HG02588 (cell line): ENCODE data around the gene UBE3B.

ENCODE experiments used
- ATAC-seq: cut with Tn5 transposase; IDR thresholded peaks from one replicate; pipeline ENCODE4 v1.9.1; 2021; ENCODE audit warnings: mild to moderate bottlenecking, moderate library complexity; ENCODE audit not compliant: unreplicated experiment

UBE3B gene

GRCh38 chr12:109493938-109494337 lies 16.5 kb downstream of the UBE3B start:
- ATAC-seq, result no peak

GRCh38 chr12:109494348-109494881 lies 17.0 kb downstream of the UBE3B start:
- no peak for ATAC-seq

- no peak for ATAC-seq
Observed at GRCh38 chr12:109495012-109495411, 17.6 kb downstream of the UBE3B start.

GRCh38 chr12:109496306-109496705 lies 18.9 kb downstream of the UBE3B start:
- ATAC-seq, result no peak

GRCh38 chr12:109497675-109498074 lies 20.2 kb downstream of the UBE3B start:
- no peak for ATAC-seq

- no peak for ATAC-seq
Observed at GRCh38 chr12:109500406-109501185, 23.2 kb downstream of the UBE3B start.

- ATAC-seq, result no peak
Observed at GRCh38 chr12:109501299-109501698, 23.9 kb downstream of the UBE3B start.

- no peak for ATAC-seq
Observed at GRCh38 chr12:109502332-109502731, 24.9 kb downstream of the UBE3B start.

GRCh38 chr12:109503611-109504010 lies 26.2 kb downstream of the UBE3B start:
- no peak for ATAC-seq

- ATAC-seq, result no peak
Observed at GRCh38 chr12:109504068-109504467, 26.6 kb downstream of the UBE3B start.

- no peak for ATAC-seq
Observed at GRCh38 chr12:109510196-109510595, 32.8 kb downstream of the UBE3B start.

GRCh38 chr12:109512608-109513007 lies 35.2 kb downstream of the UBE3B start:
- ATAC-seq, result no peak

- no peak for ATAC-seq
Observed at GRCh38 chr12:109513051-109513450, 35.6 kb downstream of the UBE3B start.

- no peak for ATAC-seq
Observed at GRCh38 chr12:109513977-109514376, 36.5 kb downstream of the UBE3B start.

- no peak for ATAC-seq
Observed at GRCh38 chr12:109517619-109518018, 40.2 kb downstream of the UBE3B start.

- ATAC-seq, result no peak
Observed at GRCh38 chr12:109518820-109519665, 41.6 kb downstream of the UBE3B start.

- no peak for ATAC-seq
Observed at GRCh38 chr12:109519787-109520186, 42.4 kb downstream of the UBE3B start.

GRCh38 chr12:109521831-109522230 lies 44.4 kb downstream of the UBE3B start:
- ATAC-seq, result no peak

- no peak for ATAC-seq
Observed at GRCh38 chr12:109523071-109523470, 45.6 kb downstream of the UBE3B start.

- ATAC-seq, result no peak
Observed at GRCh38 chr12:109523504-109523903, 46.1 kb downstream of the UBE3B start.

GRCh38 chr12:109524466-109525278 lies 47.2 kb downstream of the UBE3B start:
- ATAC-seq, result no peak
